ENCODE data around the gene SRGAP1.

DNA sequence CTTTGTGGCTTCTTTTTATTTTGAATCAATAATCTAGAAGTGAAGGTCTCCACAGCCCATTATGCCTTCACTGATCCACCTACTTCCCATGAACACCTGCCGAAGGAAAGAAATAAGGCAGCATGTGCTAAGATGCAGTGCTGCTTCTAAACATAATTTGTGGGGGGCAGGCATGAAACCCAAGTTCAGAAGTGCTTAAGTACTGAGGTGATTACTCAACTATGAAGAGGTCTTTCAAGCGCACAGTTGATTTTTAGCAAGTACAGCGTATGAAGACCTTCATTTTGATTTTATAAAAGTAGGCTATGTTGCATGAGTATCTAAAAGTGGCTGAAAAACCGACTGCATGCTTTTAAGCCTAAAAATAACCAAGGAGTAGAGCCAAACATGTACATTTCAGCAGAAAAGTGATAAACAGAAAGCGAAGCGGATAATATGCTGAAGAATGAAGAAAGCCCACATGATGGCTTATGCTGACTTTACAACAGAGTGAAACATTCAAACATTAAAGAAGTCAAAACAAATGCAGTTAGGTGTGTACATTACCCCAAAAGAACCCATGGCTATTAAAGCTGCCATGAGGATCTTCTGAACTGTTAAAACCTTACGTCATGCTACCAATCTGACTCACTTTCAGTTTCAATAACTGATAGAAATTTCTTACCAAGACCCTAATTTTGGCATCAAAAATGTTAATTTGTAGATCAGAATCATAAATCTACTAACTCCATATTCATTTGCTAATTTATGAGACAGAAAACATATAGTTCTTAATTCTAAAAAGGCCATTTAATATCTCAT lies 348.3 kb downstream of the SRGAP1 start:
- TF ChIP-seq CTCF (IDR thresholded peaks at IDR 0.05): no peak
- no peak for TF ChIP-seq POLR2A (IDR thresholded peaks at IDR 0.05)
